HG03558 (cell line): ENCODE measurements around the gene CCNG2.

Source experiments
- ATAC-seq: cut with Tn5 transposase; IDR thresholded peaks from one replicate; pipeline ENCODE4 v1.9.1; 2021; ENCODE audit warnings: moderate number of reproducible peaks; ENCODE audit not compliant: unreplicated experiment; ENCODE audit errors: extremely low read depth

The CCNG2 gene

GRCh38 chr4:77199701-77200100 lies 42.7 kb downstream of the CCNG2 start:
- ATAC-seq = no peak

GRCh38 chr4:77201343-77201742 lies 44.3 kb downstream of the CCNG2 start:
- ATAC-seq = no peak

DNA sequence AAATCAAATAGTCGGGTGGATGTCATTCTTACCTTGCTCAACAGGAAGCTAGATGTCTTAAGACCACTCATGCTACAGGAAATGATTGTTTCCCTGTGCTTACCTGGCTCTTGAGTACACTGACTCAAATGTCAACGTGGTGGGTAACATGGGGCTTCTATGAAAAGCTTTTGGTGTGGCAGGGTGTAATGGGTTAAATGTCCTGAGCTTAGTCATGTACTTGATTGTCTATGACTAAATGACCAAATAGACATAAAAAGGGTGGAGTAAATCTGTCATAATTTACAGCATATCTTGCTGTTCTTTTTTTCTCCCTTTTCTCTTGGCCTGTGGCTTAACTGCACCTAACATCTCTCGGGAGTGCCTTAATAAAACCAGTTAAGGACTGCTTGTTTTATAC lies 44.9 kb downstream of the CCNG2 start:
- no peak for ATAC-seq

DNA sequence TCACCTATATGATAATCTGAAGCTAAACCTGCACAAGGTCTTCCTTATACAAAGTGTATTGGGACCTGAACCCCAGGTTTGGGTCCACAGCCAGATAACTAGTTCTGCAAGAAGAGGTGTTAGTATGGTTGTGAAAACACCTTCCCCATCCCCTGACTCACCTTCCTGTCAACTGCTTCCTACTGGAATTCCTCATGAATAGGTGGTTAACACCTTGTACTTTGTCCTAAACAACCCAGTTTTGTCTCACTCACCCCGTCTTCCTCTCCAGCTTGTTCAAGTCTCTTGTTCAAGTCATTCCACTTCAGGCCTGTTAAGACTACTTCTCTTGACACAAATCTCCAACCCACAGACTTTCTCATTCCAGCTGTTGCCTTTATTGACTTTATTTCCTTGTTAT lies 45.5 kb downstream of the CCNG2 start:
- no peak for ATAC-seq

DNA sequence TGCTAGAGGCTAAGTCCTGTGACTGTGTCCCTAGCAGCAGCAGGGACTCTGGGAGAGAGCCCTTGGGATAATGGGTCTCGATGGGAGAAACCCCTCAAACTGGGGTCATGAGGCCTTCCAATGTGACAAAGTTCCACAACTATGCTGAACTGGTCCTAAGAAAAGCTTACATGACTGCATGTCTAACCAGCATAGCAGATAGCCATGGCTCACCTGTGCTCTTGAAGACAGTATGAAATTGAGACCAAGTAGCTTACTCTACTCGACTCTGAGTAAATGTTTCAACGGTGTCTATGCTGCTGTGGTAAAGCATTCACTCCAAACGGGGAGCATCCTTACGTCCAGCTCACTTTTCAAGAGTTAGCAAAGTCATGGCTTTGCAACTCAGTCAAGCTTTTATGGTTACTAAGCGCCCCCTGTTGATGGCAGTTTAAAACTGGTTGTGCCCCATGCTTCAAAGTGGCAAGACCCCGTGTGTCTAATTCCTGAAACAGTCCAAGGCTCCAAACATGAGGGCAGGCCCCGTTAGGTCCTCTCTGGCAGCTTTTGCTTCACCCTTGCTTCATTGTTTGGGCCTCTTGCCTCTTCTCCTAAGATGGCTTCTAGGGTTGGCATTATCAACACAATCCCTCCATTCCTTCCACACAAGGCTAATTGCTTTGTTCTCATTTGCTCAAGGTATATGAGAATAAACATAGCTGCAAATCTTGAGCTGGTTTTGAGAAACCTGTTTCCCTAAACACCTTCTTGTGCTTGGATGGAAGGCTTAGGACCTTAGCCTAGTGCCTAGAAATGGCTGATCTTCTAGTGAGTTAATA lies 46.6 kb downstream of the CCNG2 start:
- ATAC-seq = no peak

DNA sequence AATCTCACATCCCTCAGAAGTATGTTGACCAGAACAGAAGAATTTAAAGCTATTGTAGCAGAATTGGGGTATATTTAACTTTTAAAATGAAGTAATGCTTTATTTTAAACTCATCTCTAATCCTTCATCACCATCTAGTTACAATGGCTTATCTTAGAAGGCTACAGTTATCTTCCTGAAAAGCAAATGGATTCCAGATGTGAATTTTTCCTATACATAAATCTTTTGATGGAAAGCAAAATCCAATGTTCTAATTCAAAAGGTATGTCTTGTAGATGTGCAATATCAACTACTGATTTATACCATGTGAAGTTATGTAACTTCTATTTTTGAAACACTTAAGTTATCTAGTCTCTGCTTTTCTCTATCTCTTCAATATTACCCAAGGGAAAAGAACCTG lies 47.6 kb downstream of the CCNG2 start:
- ATAC-seq = no peak

DNA sequence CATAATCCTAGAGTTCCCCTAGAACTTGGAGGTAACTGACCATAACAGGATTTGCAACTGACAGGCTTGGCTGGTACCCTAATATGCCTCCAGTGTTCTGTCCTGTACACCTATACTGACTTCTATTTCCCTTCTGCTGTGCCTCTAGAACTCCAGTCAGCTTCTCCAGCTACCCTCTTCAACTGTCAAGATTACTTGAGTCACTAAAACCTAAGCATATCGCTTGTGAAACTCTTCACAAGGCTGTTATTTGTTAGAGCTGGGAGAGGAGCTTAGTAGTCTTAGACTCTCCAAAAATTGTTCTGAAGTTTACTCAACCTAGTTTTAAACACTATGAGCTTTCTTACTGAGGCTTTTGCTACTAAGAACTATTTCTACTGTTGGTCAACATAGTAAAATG lies 52.0 kb downstream of the CCNG2 start:
- no peak for ATAC-seq

DNA sequence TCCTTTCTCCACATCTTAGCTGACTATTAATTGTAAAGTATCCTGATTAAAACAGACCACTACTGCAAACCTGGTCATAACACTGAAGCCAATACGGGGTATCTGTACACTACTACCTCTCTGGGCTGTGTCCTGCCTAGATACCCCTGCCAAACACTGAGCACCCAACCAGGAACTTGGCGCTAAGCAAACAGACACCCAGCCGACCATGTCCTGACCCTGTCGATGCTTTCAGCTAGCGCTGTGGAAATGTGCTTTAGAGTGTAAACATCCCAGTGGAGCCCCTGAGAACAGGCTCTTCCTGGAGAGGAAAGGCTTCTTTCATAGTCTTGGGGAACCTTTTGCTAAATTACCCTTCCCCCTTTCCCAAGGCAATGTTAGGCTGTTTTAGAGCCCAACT lies 52.9 kb downstream of the CCNG2 start:
- ATAC-seq = no peak

GRCh38 chr4:77215107-77215506 lies 58.1 kb downstream of the CCNG2 start:
- no peak for ATAC-seq

DNA sequence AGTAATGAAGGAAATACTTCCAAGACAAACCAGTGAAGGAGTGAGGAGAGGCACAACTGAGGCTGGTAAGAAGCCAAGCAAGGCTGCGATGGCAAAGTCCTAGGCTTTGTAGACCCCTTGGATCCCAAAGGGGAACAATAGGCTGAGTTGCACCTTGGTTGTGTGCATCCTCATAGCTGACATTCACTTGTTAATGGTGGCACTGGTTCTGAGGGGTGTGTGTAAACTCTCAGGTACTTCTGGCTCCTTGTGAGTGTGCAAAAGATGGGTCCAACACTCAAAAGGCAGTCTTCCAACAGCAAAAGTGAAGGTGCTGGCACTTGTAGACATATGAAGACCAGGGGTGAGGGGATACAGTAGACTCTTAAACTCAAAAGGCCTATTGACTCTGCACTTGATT lies 60.5 kb downstream of the CCNG2 start:
- no peak for ATAC-seq

DNA sequence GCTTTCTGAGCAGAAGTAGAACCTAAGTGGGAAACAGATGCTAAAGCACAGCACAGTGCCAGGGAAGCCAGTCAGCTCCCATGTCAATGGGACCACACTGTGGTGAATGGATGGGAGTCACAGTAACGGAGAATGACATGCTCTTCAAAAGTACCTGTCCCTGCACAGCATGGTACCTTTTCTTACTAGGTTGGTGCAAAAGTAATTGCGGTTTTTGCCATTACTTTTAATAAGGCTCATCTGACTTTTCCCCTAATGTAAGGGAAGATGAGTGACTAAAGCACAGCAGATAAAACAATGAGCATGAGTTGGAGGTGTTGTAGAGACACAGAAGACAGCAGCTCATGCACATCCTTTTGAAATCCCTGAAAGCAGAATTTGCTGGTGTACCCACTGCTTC lies 62.3 kb downstream of the CCNG2 start:
- no peak for ATAC-seq
